DMS 273 (cell line): ENCODE data around the gene MBD2.
"Not testable (repeated sequence)": the region's sequence is repeated elsewhere in the genome, so short reads cannot be mapped to it uniquely, and the experiment has no call there.

ENCODE experiments used
- DNase-seq: peaks from one replicate; lab custom pipeline; 2025; ENCODE audit not compliant: unreplicated experiment; lab: John Stamatoyannopoulos, UW

The MBD2 gene

GRCh38 chr18:54154231-54154630 is 70.2 kb downstream of the MBD2 start:
- DNase-seq: no peak

GRCh38 chr18:54151376-54151775 is 73.1 kb downstream of the MBD2 start:
- DNase-seq: no peak

GRCh38 chr18:54150226-54150625 is 74.2 kb downstream of the MBD2 start:
- no peak for DNase-seq

GRCh38 chr18:54149078-54149697 is 75.3 kb downstream of the MBD2 start:
- no peak for DNase-seq

- no peak for DNase-seq
These were observed 75.8 kb downstream of the MBD2 start for GRCh38 chr18:54148678-54149077.

- no peak for DNase-seq
These were observed 76.3 kb downstream of the MBD2 start for GRCh38 chr18:54148151-54148550.

GRCh38 chr18:54147439-54147838 is 77.0 kb downstream of the MBD2 start:
- peak; percentile 63 for DNase-seq

GRCh38 chr18:54141041-54141608 is 83.3 kb downstream of the MBD2 start:
- DNase-seq: no peak

- DNase-seq: no peak
These were observed 83.8 kb downstream of the MBD2 start for GRCh38 chr18:54140641-54141040.

GRCh38 chr18:54135216-54135615 is 89.3 kb downstream of the MBD2 start:
- no peak for DNase-seq

- DNase-seq: no peak
These were observed 90.4 kb downstream of the MBD2 start for GRCh38 chr18:54134053-54134452.

- no peak for DNase-seq
These were observed 93.8 kb downstream of the MBD2 start for GRCh38 chr18:54130631-54131030.

- no peak for DNase-seq
These were observed 94.3 kb downstream of the MBD2 start for GRCh38 chr18:54130177-54130576.

- DNase-seq: no peak
These were observed 94.9 kb downstream of the MBD2 start for GRCh38 chr18:54129448-54130067.

- peak; percentile 75 for DNase-seq
These were observed 96.6 kb downstream of the MBD2 start for GRCh38 chr18:54127759-54128378.

GRCh38 chr18:54125429-54125828 is 99.0 kb downstream of the MBD2 start:
- peak; percentile 21 for DNase-seq

- not testable (repeated sequence) for DNase-seq
These were observed 100.6 kb downstream of the MBD2 start for GRCh38 chr18:54123720-54124440.

GRCh38 chr18:54119524-54120019 is 104.9 kb downstream of the MBD2 start:
- DNase-seq: peak; percentile 83

GRCh38 chr18:54117853-54118773 is 106.4 kb downstream of the MBD2 start:
- DNase-seq: no peak

GRCh38 chr18:54116541-54117257 is 107.8 kb downstream of the MBD2 start:
- no peak for DNase-seq
